ENCODE measurements around the gene MYLK4.

The MYLK4 gene

DNA sequence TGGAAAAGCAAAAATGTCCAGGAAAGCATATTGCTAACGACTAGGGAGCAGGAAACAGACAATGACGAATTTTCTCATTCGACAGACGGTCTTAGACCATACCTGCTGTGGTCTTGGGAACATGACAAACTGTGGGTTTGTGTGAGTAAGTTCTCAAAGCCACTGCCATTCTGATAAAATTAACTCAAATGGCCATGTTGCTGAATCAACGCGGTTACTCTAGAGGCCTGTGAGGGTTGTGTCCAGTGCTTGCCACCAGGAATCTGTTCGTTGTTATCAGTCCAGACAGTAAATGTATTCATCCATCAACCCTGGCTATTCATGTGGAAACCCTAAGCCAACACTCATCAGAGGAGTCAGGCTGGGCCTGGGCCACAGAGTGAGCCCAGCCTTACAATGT is 124.3 kb downstream of the MYLK4 start:
- peak; percentile 79 for DNase-seq (ENCODE audit: low spot score)

DNA sequence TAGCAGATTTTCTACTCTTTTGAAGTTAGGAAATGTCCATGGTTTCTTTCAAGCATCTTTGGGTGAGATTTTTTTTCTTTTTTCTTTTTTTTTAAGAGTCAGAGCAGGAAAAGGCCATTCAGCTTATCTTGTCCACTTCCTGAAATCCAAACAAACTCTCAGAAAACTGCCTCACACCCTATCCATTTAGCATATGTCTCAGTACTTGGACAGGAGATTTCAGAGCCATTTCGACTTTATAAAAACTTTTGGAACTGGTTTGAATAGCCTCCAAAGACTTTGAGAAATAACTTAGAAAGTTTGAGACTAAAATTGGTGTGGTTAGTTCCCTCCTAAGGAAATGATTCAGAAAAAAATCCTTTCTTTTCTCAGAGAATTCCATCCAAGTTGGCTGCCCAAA is 125.1 kb downstream of the MYLK4 start:
- no peak for DNase-seq (ENCODE audit: low spot score)

DNA sequence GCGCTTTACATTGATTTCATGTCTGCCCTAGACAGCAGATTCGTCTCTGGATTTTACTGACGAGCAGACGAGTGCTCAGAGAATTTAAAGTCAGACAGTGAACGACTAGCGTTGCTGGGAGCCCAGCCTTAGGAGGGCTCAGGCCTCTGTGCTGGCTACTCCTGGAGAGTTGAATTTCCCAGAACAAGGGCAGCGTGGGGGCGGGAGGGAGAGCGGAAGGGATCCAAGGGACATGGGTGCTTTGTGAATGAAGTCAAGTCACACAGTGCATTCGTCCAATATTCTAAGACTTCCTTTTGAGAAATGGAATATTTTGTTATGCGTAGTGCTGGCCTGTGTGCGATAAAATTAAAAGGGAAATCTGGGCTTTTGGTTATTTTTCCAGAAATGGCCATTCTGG is 126.5 kb downstream of the MYLK4 start:
- no peak for DNase-seq (ENCODE audit: low spot score)

DNA sequence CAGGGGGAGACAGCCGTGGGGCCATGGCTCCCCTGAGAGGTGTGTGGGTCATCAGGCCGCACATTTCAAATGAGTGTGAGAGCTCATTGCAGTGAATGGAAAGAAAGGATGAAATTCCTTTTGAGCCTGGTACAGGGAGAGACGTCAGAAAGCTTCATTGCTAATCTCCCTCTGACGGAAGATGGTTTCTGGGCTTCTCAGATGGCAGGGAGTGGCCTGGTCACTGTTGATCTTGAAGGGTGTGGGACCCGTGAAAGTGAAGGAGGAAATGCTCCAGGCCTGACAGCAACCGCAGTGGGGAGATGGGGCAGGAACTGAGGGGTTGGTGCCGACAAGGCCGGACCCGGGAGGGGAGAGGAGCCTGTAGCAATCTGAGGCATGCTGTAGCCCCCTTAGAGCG is 127.4 kb downstream of the MYLK4 start:
- DNase-seq (ENCODE audit: low spot score): no peak

DNA sequence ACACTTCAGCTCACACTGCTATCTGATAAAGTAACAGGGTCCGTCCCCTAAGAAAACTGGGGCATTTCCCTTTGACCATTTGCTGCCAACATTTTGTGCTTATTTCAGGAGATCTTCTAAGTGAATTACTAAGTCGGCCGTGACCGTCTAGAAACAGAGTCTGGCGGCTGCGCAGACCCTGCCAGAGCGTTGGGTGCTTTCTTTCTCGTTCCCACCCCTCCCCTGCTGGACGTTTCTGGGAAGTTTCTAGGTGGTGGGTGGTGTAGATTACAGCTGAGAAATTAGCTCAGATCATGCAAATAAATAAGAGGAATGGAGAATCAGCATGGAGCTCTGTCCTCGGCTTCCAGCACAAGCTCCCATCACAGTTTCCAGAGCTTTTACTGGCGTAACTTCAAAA is 128.1 kb downstream of the MYLK4 start:
- no peak for DNase-seq (ENCODE audit: low spot score)

DNA sequence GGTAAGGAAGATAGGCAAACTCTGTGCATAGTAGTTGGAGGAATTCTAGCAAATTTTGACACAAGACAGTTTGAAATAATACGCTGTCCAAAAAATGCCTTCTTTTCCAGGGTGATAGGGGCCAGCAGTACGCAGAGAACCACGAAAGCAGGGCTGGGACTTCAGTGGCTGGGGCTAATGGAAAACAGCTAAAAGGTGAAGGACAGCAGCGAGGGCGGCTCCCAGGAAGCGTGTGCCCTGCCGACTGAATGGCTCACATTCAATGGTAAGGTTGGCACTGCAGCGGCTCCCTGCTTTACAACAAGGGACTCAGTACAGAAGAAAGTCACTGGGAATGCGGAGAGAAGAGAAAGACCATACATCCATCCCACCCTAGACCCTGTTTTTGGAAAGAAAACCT is 131.1 kb downstream of the MYLK4 start:
- DNase-seq (ENCODE audit: low spot score): no peak

DNA sequence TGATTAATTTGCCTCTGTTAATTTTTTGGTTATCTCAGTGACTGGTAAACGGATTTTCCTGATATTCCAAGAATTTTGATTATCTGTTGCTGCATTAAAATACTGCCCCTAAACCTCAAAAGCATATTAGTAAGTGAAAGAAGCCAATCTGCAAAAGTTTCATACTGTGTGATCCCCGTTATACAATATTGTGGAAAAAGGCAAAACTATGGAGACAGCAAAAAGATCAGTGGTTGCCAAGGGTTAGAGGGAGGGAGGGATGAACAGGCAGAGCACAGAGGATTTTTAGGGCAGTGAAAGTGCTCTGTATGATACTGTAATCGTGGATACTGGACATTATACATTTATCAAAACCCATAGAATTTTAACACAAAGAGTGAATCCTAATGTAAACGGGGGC is 133.0 kb downstream of the MYLK4 start:
- no peak for DNase-seq (ENCODE audit: low spot score)

DNA sequence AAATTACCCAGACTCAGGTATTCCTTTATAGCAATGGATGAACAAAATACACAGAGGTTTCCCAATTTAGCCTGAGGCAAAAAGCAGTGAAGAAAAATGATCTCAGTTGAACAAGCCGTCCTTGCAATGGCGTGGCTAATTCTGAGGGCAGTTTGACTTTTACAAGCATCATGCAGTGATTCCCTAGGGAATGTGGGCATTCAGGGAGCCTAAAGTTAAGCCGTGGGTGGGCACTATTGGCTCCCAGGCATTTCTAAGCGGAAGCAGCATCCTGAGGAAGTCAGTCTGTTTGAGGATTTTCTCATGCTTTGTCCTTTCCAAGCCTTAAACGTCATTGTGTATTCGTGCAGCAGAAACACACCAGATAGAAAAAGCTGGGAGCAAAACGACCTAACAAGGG is 133.9 kb downstream of the MYLK4 start:
- no peak for DNase-seq (ENCODE audit: low spot score)

DNA sequence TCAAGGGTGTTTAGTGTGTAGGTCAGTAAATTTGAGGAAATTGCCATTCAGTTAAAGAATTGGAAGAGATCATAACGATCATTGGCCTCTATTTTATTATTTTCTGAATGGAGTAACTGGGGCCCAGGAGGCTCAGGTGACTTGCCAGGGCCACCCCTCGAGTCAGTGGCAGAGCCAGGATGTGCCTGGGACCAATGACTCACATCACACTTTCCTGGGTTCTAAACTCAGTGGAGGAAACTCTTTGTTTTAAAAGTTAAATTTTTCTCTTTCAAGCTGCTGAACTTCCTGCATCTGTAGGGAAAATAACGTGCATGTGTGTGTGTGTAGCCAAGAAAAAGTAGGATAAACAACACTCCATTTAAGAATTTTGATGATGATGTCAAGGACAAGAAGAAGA is 135.5 kb downstream of the MYLK4 start:
- DNase-seq (ENCODE audit: low spot score): no peak

DNA sequence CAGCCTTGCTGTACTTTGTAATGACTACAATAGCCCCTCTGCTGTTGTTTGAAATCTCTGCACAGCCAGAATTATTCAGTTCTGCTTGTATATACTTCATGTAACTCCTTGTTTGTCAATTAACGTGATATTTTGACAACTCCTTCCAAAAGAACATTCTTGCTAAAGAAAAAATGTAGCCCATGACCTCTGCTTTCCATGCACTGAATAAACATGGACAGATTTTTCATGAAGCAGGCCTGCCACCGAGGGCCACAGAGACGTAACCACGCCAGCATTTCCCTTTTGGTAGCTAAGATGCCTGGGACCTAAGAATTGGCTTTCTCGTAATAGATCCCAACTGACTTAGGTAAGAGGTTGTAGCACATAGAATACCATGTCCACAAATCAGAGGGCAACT is 135.9 kb downstream of the MYLK4 start:
- DNase-seq (ENCODE audit: low spot score): no peak

DNA sequence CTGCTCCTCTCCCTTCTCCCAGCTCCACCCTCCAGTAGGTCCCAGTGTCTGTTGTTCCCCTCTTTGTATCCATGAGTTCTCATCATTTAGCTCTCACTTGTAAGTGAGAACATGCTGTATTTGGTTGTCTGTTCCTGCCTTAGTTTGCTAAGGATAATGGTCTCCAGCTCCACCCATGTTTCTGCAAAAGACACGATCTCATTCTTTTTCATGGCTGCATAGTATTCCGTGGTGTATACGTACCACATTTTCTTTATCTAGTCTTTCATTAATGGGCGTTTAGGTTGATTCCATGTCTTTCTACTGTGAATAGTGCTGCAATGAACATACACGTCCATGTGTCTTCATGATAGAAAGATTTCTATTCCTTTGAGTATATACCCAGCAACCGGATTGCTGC is 136.6 kb downstream of the MYLK4 start:
- no peak for DNase-seq (ENCODE audit: low spot score)
